IMR-90 (cell line): Measurements from ENCODE around the gene ZNF425. TPM values are rescaled to one million over a fixed set of nuclear protein-coding genes. Genes with fewer than 3 reads are reported as not detected.

ENCODE experiments used
- ATAC-seq: fragments of 200-7000 bp; cut with Tn5 transposase; 2 replicates; pipeline ENCODE4 v1.9.1; 2020; ENCODE audit warnings: low read depth, mild to moderate bottlenecking, moderate library complexity
- BruUV-seq: library from RNA; stranded (reverse); fragments of 400-500 nt; replicated peaks from 2 replicates; lab custom pipeline; 2021; lab: Mats Ljungman, UMichigan
- CTCF ChIA-PET: fragments of 300-600 bp; formaldehyde crosslinking; extraction: SDS; loops from one replicate; lab custom pipeline; 2021; ENCODE audit warnings: antibody characterized with exemption; lab: Yijun Ruan, JAX
- POLR2A ChIA-PET: fragments of 300-600 bp; sonication (Branson Sonifier 250); formaldehyde crosslinking; loops from one replicate; lab custom pipeline; 2022; ENCODE audit warnings: antibody characterized with exemption; ENCODE audit not compliant: unreplicated experiment; lab: Charles Lee
- DNase-seq: peaks from one replicate; pipeline ENCODE4 v3.0.0; 2013
- H2AFZ ChIP-seq: replicated peaks from 2 replicates; pipeline ENCODE3; 2013; ENCODE audit warnings: low read length, mild to moderate bottlenecking; ENCODE audit not compliant: poor library complexity
- H2AK5ac ChIP-seq: 2 replicates; pipeline ENCODE4 v1.6.1; 2013; ENCODE audit warnings: low read depth, low read length, inconsistent platforms
- H2AK9ac ChIP-seq: replicated peaks from 2 replicates; pipeline ENCODE3; 2013; ENCODE audit warnings: mild to moderate bottlenecking, low read depth, low read length, moderate library complexity; ENCODE audit not compliant: poor library complexity
- H2BK120ac ChIP-seq: 2 replicates; pipeline ENCODE4 v1.6.1; 2013; ENCODE audit warnings: low read depth, low read length, inconsistent platforms
- H2BK15ac ChIP-seq: 3 replicates; pipeline ENCODE4 v1.6.1; 2013; ENCODE audit warnings: low read depth, low read length, inconsistent platforms
- H2BK20ac ChIP-seq: 2 replicates; pipeline ENCODE4 v1.6.1; 2013; ENCODE audit warnings: low read depth, mild to moderate bottlenecking, inconsistent platforms, low read length, moderate library complexity
- H2BK5ac ChIP-seq: 2 replicates; pipeline ENCODE4 v1.6.1; 2013; ENCODE audit warnings: mild to moderate bottlenecking, low read depth, low read length, inconsistent platforms; ENCODE audit not compliant: poor library complexity, severe bottlenecking
- H3K14ac ChIP-seq: replicated peaks from 2 replicates; pipeline ENCODE4 v1.6.1; 2013; ENCODE audit warnings: low read depth, low read length, inconsistent platforms
- H3K18ac ChIP-seq: 2 replicates; pipeline ENCODE4 v1.6.1; 2013; ENCODE audit warnings: low read depth, low read length, control low read depth
- H3K23ac ChIP-seq: 2 replicates; pipeline ENCODE4 v1.6.1; 2013; ENCODE audit warnings: low read depth, low read length, inconsistent platforms
- H3K27ac ChIP-seq: 2 replicates; pipeline ENCODE4 v1.5.1; 2013; ENCODE audit warnings: mild to moderate bottlenecking, control low read depth, low read length; ENCODE audit not compliant: insufficient read depth
- H3K27me3 ChIP-seq: 2 replicates; pipeline ENCODE4 v1.6.1; 2013; ENCODE audit warnings: low read length; ENCODE audit not compliant: control insufficient read depth, insufficient read depth
- H3K36me3 ChIP-seq: 2 replicates; pipeline ENCODE4 v1.6.1; 2013; ENCODE audit warnings: low read length, mixed read lengths; ENCODE audit not compliant: control insufficient read depth, insufficient read depth
- H3K4ac ChIP-seq: 2 replicates; pipeline ENCODE4 v1.6.1; 2013; ENCODE audit warnings: low read depth, low read length, inconsistent platforms
- H3K4me1 ChIP-seq: 2 replicates; pipeline ENCODE4 v1.6.1; 2013; ENCODE audit warnings: low read length, mixed read lengths; ENCODE audit not compliant: control insufficient read depth, insufficient read depth
- H3K4me2 ChIP-seq: 2 replicates; pipeline ENCODE4 v1.6.1; 2013; ENCODE audit warnings: low read depth, mild to moderate bottlenecking, control low read depth, low read length, moderate library complexity
- H3K4me3 ChIP-seq: 2 replicates; pipeline ENCODE4 v1.5.1; 2013; ENCODE audit warnings: low read depth, mild to moderate bottlenecking, control low read depth, low read length, moderate library complexity; ENCODE audit not compliant: insufficient read depth
- H3K56ac ChIP-seq: 2 replicates; pipeline ENCODE4 v1.6.1; 2013; ENCODE audit warnings: low read length, inconsistent platforms; ENCODE audit not compliant: insufficient read depth; ENCODE audit errors: extremely low read depth
- H3K79me1 ChIP-seq, 2 experiments: 2 replicates each; pipeline ENCODE4 v1.6.1; 2013; ENCODE audit warnings: low read length in 2 of 2, inconsistent platforms in 1 of 2, low read depth in 1 of 2
- H3K9ac ChIP-seq: 2 replicates; pipeline ENCODE4 v1.6.1; 2013; ENCODE audit warnings: low read depth, low read length, control low read depth
- H3K9me1 ChIP-seq: 2 replicates; pipeline ENCODE4 v1.6.1; 2013; ENCODE audit warnings: low read length, inconsistent platforms; ENCODE audit not compliant: insufficient read depth
- H3K9me3 ChIP-seq: 2 replicates; pipeline ENCODE4 v1.6.1; 2013; ENCODE audit warnings: low read length; ENCODE audit not compliant: control insufficient read depth, insufficient read depth
- H4K20me1 ChIP-seq: 2 replicates; pipeline ENCODE4 v1.6.1; 2013; ENCODE audit warnings: low read length, inconsistent platforms; ENCODE audit not compliant: insufficient read depth
- H4K5ac ChIP-seq: 2 replicates; pipeline ENCODE4 v1.6.1; 2013; ENCODE audit warnings: mild to moderate bottlenecking, low read depth, low read length, control low read depth
- H4K8ac ChIP-seq, 2 experiments: 2 replicates each; pipeline ENCODE4 v1.6.1; 2013; ENCODE audit warnings: low read depth in 2 of 2, low read length in 2 of 2, control low read depth in 1 of 2, inconsistent platforms in 1 of 2
- H4K91ac ChIP-seq: 2 replicates; pipeline ENCODE4 v1.6.1; 2013; ENCODE audit warnings: low read depth, low read length, inconsistent platforms; ENCODE audit not compliant: insufficient read depth
- BHLHE40 ChIP-seq: fragments of 150-350 bp; IDR thresholded peaks from 2 replicates; pipeline ENCODE4 v1.6.1; 2016; ENCODE audit warnings: mild to moderate bottlenecking, low read depth, low read length
- CEBPB ChIP-seq: IDR thresholded peaks from 2 replicates; pipeline ENCODE4 v1.6.1; 2012; ENCODE audit warnings: low read depth, low read length, improper control_type of control experiment
- CHD1 ChIP-seq: IDR thresholded peaks from 2 replicates; pipeline ENCODE4 v1.6.1; 2012; ENCODE audit warnings: low read depth, low read length, improper control_type of control experiment
- FOS ChIP-seq: fragments of 150-350 bp; IDR thresholded peaks from 2 replicates; pipeline ENCODE4 v1.6.1; 2016; ENCODE audit warnings: low read depth, low read length
- MAFK ChIP-seq: IDR thresholded peaks from 2 replicates; pipeline ENCODE4 v1.6.1; 2012; ENCODE audit warnings: low read depth, low read length, improper control_type of control experiment
- MAZ ChIP-seq: IDR thresholded peaks from 2 replicates; pipeline ENCODE4 v1.6.1; 2012; ENCODE audit warnings: low read depth, mild to moderate bottlenecking, low read length, improper control_type of control experiment, moderate library complexity, borderline replicate concordance
- MXI1 ChIP-seq: IDR thresholded peaks from 2 replicates; pipeline ENCODE4 v1.6.1; 2012; ENCODE audit warnings: low read depth, mild to moderate bottlenecking, low read length, moderate library complexity, borderline replicate concordance
- NFE2L2 ChIP-seq: fragments of 150-350 bp; IDR thresholded peaks from 2 replicates; pipeline ENCODE4 v1.6.1; 2016; ENCODE audit warnings: low read depth, mild to moderate bottlenecking, low read length
- POLR2A ChIP-seq: IDR thresholded peaks from 2 replicates; pipeline ENCODE4 v1.6.1; 2012; ENCODE audit warnings: mild to moderate bottlenecking, low read depth, low read length
- RAD21 ChIP-seq: IDR thresholded peaks from 2 replicates; pipeline ENCODE4 v1.6.1; 2012; ENCODE audit warnings: low read length, improper control_type of control experiment
- RCOR1 ChIP-seq: IDR thresholded peaks from 2 replicates; pipeline ENCODE4 v1.6.1; 2012; ENCODE audit warnings: mild to moderate bottlenecking, low read length, improper control_type of control experiment; ENCODE audit not compliant: insufficient replicate concordance
- RFX5 ChIP-seq: IDR thresholded peaks from 2 replicates; pipeline ENCODE4 v1.8.0; 2012; ENCODE audit warnings: low read depth, mild to moderate bottlenecking, low read length, moderate library complexity
- SMC3 ChIP-seq: fragments of 150-350 bp; IDR thresholded peaks from 2 replicates; pipeline ENCODE4 v1.6.1; 2016; ENCODE audit warnings: low read depth, mild to moderate bottlenecking, antibody characterized with exemption, low read length, moderate library complexity
- WGBS, 2 experiments: methylation state at CpG; one replicate each; pipeline versions ENCODE4 v1.1.5 to v1.1.7; 2013; ENCODE audit warnings: missing lambda C conversion rate in 2 of 2; ENCODE audit not compliant: insufficient read length in 1 of 2; ENCODE audit errors: extremely low coverage in 2 of 2; 5-methylcytosine and 5-hydroxymethylcytosine counted together
- dilution Hi-C: fragments of 300-500 bp; cut with HindIII; formaldehyde crosslinking; loops from one replicate; pipeline ENCODE4 v1.14.3; 2018; ENCODE audit warnings: low sequenced_read_pairs; ENCODE audit not compliant: unreplicated experiment
- in situ Hi-C: fragments of 300-500 bp; cut with MboI; formaldehyde crosslinking; loops from 3 replicates; pipeline ENCODE4 v1.14.3; 2019; ENCODE audit warnings: low sequenced_read_pairs, inconsistent platforms, mixed read lengths
- intact Hi-C: fragments of 100-400 bp; cut with micrococcal nuclease; formaldehyde crosslinking; loops from 2 replicates; pipeline ENCODE4 v1.10.0; 2022
- polyA plus RNA-seq, 3 experiments: library from polyadenylated mRNA; depleted of rRNA; stranded (reverse); fragments of >200 nt; gene quantifications; 2 replicates each; pipeline ENCODE4 v1.2.3, GENCODE V29; 2012; ENCODE audit warnings: low replicate concordance in 1 of 3
- total RNA-seq: library from RNA; depleted of rRNA; stranded (reverse); fragments of >200 nt; gene quantifications from 2 replicates; pipeline ENCODE4 v1.2.3, GENCODE V29; 2012
- TF ChIP-seq, protein P1 (sequence below): conservative IDR thresholded peaks from 2 replicates; pipeline ENCODE4 v1.5.1; 2012; ENCODE audit warnings: mild to moderate bottlenecking, low read depth, low read length, improper control_type of control experiment
- TF ChIP-seq, protein P2 (sequence below): fragments of 150-350 bp; IDR thresholded peaks from 2 replicates; pipeline ENCODE4 v1.6.1; 2016; ENCODE audit warnings: low read depth, mild to moderate bottlenecking, low read length, moderate library complexity, borderline replicate concordance
- TF ChIP-seq, protein P3 (sequence below): fragments of 150-350 bp; IDR thresholded peaks from 2 replicates; pipeline ENCODE4 v1.6.1; 2017; ENCODE audit warnings: mild to moderate bottlenecking, antibody characterized with exemption, low read length, low read depth

Gene ZNF425
- total and polyA plus RNA-seq, 2 of the 4 experiments (the other 2 are of a cell fraction), result 1.2 to 2.3 TPM

DNA sequence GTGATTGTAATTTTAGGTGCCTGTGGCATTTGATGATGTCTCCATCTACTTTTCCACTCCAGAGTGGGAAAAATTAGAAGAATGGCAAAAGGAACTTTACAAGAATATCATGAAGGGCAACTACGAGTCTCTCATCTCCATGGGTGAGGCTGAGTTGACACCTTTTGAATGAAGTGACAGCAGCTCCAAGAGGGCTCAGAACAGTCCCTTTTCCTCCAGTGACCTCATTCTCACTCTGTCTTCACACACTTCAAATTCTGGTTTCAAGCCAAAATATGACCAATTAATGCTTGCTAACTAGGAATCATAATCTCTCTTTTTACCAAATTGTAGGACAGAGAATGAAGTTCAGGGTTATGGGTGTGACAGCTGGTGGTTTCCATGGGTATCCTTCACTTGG, 40.0 kb upstream of the ZNF425 start:
- Histone ChIP-seq H4K5ac (no peak overlapping the region), H3K4ac (no peak overlapping the region), H4K8ac (no peak overlapping the region), H3K9ac (no peak overlapping the region), H2AK9ac (no peak overlapping the region), H2AFZ (no peak overlapping the region), H2BK15ac (no peak overlapping the region), H3K9me3 (no peaks in the 10 kb centered on the region), H2BK5ac (no peak overlapping the region), H3K23ac (no peak overlapping the region), H3K18ac (no peak overlapping the region), H3K4me3 (no peak overlapping the region), H2BK120ac (no peak overlapping the region), H3K27me3 (no peaks in the 10 kb centered on the region), H3K36me3 (peaks cover 34% of the 10 kb centered on the region), H4K91ac (no peak overlapping the region), H2BK20ac (no peak overlapping the region), H4K20me1 (peaks cover 4% of the 10 kb centered on the region; the same call in 1 of the 2 replicates), H3K4me2 (no peak overlapping the region), H3K27ac (no peak overlapping the region), H3K79me1 (peaks cover 7 to 13% of the 10 kb centered on the region in 2 experiments; a peak in 2 of 4 replicates), H3K14ac (no peak overlapping the region), H3K4me1 (peaks cover 2% of the 10 kb centered on the region; the same call in 1 of the 2 replicates), H2AK5ac (no peak overlapping the region), H3K9me1 (no peaks in the 10 kb centered on the region), H3K56ac (no peak overlapping the region)
- POLR2A ChIA-PET, result no interaction called here
- in situ Hi-C loops, result no loop called here
- BruUV-seq, result no TSS peak
- intact Hi-C loops, result no loop called here
- ATAC-seq, result no peak
- WGBS, 2 experiments, result no CpG with 5 or more reads among the region's 1 CpG
- no peak for DNase-seq
- CTCF ChIA-PET, result interaction anchor here (1.1 kb wide), 1 partner anchor 15 kb away, joined by 4 read pairs; no protein-coding TSS in a partner anchor
- TF ChIP-seq, protein P1, sequence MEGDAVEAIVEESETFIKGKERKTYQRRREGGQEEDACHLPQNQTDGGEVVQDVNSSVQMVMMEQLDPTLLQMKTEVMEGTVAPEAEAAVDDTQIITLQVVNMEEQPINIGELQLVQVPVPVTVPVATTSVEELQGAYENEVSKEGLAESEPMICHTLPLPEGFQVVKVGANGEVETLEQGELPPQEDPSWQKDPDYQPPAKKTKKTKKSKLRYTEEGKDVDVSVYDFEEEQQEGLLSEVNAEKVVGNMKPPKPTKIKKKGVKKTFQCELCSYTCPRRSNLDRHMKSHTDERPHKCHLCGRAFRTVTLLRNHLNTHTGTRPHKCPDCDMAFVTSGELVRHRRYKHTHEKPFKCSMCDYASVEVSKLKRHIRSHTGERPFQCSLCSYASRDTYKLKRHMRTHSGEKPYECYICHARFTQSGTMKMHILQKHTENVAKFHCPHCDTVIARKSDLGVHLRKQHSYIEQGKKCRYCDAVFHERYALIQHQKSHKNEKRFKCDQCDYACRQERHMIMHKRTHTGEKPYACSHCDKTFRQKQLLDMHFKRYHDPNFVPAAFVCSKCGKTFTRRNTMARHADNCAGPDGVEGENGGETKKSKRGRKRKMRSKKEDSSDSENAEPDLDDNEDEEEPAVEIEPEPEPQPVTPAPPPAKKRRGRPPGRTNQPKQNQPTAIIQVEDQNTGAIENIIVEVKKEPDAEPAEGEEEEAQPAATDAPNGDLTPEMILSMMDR, result no peak
- TF ChIP-seq CHD1 (no peak), MAZ (no peak), MAFK (no peak), SMC3 (no peak), RAD21 (no peak), CEBPB (no peak), FOS (no peak), BHLHE40 (no peak), RCOR1 (no peak), MXI1 (no peak), NFE2L2 (no peak), RFX5 (no peak), POLR2A (no peak)
- TF ChIP-seq, protein P2, sequence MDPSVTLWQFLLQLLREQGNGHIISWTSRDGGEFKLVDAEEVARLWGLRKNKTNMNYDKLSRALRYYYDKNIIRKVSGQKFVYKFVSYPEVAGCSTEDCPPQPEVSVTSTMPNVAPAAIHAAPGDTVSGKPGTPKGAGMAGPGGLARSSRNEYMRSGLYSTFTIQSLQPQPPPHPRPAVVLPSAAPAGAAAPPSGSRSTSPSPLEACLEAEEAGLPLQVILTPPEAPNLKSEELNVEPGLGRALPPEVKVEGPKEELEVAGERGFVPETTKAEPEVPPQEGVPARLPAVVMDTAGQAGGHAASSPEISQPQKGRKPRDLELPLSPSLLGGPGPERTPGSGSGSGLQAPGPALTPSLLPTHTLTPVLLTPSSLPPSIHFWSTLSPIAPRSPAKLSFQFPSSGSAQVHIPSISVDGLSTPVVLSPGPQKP, result no peak
- TF ChIP-seq, protein P3, sequence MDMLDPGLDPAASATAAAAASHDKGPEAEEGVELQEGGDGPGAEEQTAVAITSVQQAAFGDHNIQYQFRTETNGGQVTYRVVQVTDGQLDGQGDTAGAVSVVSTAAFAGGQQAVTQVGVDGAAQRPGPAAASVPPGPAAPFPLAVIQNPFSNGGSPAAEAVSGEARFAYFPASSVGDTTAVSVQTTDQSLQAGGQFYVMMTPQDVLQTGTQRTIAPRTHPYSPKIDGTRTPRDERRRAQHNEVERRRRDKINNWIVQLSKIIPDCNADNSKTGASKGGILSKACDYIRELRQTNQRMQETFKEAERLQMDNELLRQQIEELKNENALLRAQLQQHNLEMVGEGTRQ, result no peak
- dilution Hi-C loops, result no loop called here
